Fibroblast of skin of right biceps (primary cell): Measurements from ENCODE around the gene ADAM23.

Experiments
- DNase-seq: peaks from one replicate; pipeline ENCODE4 v3.0.0-alpha.2; 2013

The ADAM23 gene

GRCh38 chr2:206515580-206515979, 72.2 kb downstream of the ADAM23 start:
- DNase-seq: no peak

GRCh38 chr2:206518997-206519396, 75.7 kb downstream of the ADAM23 start:
- DNase-seq: no peak

- DNase-seq: no peak
Observed at GRCh38 chr2:206520450-206520849, 77.1 kb downstream of the ADAM23 start.

- DNase-seq: no peak
Observed at GRCh38 chr2:206521115-206521514, 77.8 kb downstream of the ADAM23 start.

- DNase-seq: no peak
Observed at GRCh38 chr2:206521612-206522011, 78.3 kb downstream of the ADAM23 start.

GRCh38 chr2:206526416-206526815, 83.1 kb downstream of the ADAM23 start:
- DNase-seq: no peak

GRCh38 chr2:206527153-206527552, 83.8 kb downstream of the ADAM23 start:
- no peak for DNase-seq

- DNase-seq: no peak
Observed at GRCh38 chr2:206530727-206531126, 87.4 kb downstream of the ADAM23 start.

- peak; percentile 11 for DNase-seq
Observed at GRCh38 chr2:206531996-206532543, 88.7 kb downstream of the ADAM23 start.

GRCh38 chr2:206533977-206534376, 90.6 kb downstream of the ADAM23 start:
- no peak for DNase-seq

GRCh38 chr2:206535260-206535986, 92.1 kb downstream of the ADAM23 start:
- no peak for DNase-seq

GRCh38 chr2:206540757-206541156, 97.4 kb downstream of the ADAM23 start:
- DNase-seq: no peak

GRCh38 chr2:206543073-206543472, 99.7 kb downstream of the ADAM23 start:
- DNase-seq: no peak

- no peak for DNase-seq
Observed at GRCh38 chr2:206548383-206548782, 105.1 kb downstream of the ADAM23 start.

- DNase-seq: peak; percentile 26
Observed at GRCh38 chr2:206555721-206556120, 112.4 kb downstream of the ADAM23 start.

GRCh38 chr2:206556357-206556949, 113.1 kb downstream of the ADAM23 start:
- peak; percentile 43 for DNase-seq

GRCh38 chr2:206557321-206557720, 114.0 kb downstream of the ADAM23 start:
- DNase-seq: peak; percentile 54

- DNase-seq: peak; percentile 17
Observed at GRCh38 chr2:206558492-206558891, 115.2 kb downstream of the ADAM23 start.

- DNase-seq: peak; percentile 7
Observed at GRCh38 chr2:206561962-206562361, 118.6 kb downstream of the ADAM23 start.

- DNase-seq: peak; percentile 34
Observed at GRCh38 chr2:206562375-206562774, 119.0 kb downstream of the ADAM23 start.

- no peak for DNase-seq
Observed at GRCh38 chr2:206563374-206563773, 120.0 kb downstream of the ADAM23 start.

- DNase-seq: no peak
Observed at GRCh38 chr2:206565666-206566065, 122.3 kb downstream of the ADAM23 start.

- DNase-seq: no peak
Observed at GRCh38 chr2:206569470-206569869, 126.1 kb downstream of the ADAM23 start.

GRCh38 chr2:206570199-206570598, 126.9 kb downstream of the ADAM23 start:
- DNase-seq: no peak
